HUES48 (cell line): Measurements from ENCODE around the gene CBX7.

Experiments
- H3K27ac ChIP-seq: one replicate; pipeline ENCODE4 v1.7.0; 2013; ENCODE audit warnings: low read depth, low read length, inconsistent platforms
- H3K27me3 ChIP-seq: 2 replicates; pipeline ENCODE4 v1.6.1; 2013; ENCODE audit warnings: mild to moderate bottlenecking, low read length; ENCODE audit not compliant: control insufficient read depth, insufficient read depth
- H3K36me3 ChIP-seq: 2 replicates; pipeline ENCODE4 v1.6.1; 2013; ENCODE audit warnings: low read length; ENCODE audit not compliant: control insufficient read depth, insufficient read depth
- H3K4me1 ChIP-seq: 2 replicates; pipeline ENCODE4 v1.6.1; 2013; ENCODE audit warnings: mild to moderate bottlenecking, low read length; ENCODE audit not compliant: control insufficient read depth, insufficient read depth
- H3K4me3 ChIP-seq: 2 replicates; pipeline ENCODE4 v1.5.1; 2013; ENCODE audit warnings: mild to moderate bottlenecking, low read depth, low read length
- H3K9ac ChIP-seq: 2 replicates; pipeline ENCODE4 v1.6.1; 2013; ENCODE audit warnings: mild to moderate bottlenecking, low read depth, low read length, moderate library complexity
- H3K9me3 ChIP-seq: 2 replicates; pipeline ENCODE4 v1.6.1; 2013; ENCODE audit warnings: low read length; ENCODE audit not compliant: control insufficient read depth, insufficient read depth

Gene CBX7

DNA sequence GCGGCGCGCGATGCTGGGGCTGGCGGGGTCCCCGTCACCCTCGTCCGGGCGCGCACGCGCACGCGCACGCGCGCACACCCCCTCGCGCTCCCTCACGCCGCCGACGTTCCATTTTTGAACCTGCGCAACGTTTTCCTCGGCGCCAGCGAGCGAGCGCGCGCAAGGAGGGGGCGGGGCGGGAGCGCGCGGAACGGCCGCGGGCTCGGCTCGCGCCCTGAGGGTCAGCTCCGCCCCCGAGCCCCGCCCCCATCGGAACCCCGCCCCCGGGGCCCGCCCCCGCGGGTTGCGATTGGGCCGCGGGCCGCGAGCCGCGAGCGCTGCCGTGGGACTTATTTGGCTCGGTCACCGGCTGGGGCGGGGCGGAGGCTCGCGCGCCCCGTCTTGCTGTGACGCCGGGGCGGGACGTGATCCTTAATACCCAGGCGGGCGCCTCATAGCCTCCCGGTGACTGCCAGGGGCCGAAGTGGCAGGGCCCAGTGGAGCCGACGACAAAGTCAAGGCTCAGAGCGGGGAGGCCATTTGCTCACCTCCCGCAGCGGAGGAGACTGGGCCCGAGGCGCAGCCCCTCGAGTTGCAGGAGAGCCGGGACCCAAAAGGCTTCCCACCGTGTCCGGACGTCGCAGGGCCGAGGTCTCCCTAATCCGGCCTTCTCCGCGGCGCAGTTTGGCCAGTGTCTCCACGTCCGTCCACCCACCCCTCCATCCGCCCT lies at the start of gene CBX7:
TSS of gene CBX7 (minus strand) at position 170 of the 709 bp plus-strand sequence. CDS start 236 bp downstream, outside the sequence.
- H3K36me3 ChIP-seq: no peaks in the 10 kb centered on the region
- H3K9me3 ChIP-seq: no peaks in the 10 kb centered on the region
- no peak within 1 kb of the TSS for H3K27ac ChIP-seq
- H3K4me3 ChIP-seq: peak within 1 kb of the TSS; percentile 73
- peak within 1 kb of the TSS; percentile 33; the same call in 1 of the 2 replicates for H3K9ac ChIP-seq
- H3K27me3 ChIP-seq: peaks cover 22% of the 10 kb centered on the region
- H3K4me1 ChIP-seq: peaks cover 16% of the 10 kb centered on the region; the same call in 1 of the 2 replicates

DNA sequence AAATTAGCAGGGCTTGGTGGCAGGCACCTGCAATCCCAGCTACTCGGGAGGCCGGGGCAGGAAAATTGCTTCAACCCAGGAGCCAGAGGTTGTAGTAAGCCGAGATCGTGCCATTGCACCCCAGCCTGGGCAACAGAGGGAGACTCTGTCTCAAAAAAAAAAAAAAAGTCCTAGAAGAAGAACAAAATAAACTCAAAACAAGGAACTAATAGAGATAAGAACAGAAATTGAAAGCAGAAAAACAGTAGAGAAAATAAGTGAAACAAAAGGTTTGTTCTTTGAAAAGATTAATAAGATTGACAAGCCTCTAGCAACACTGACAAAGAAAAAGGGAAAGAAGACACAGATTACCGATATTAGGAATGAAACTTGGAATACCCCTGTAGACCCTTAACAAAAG lies 45.1 kb upstream of the CBX7 start:
- H3K9me3 ChIP-seq: peaks cover 17% of the 10 kb centered on the region; the same call in 1 of the 2 replicates
- H3K9ac ChIP-seq: no peak overlapping the region
- no peak overlapping the region for H3K27ac ChIP-seq
- no peaks in the 10 kb centered on the region for H3K27me3 ChIP-seq
- H3K4me1 ChIP-seq: no peaks in the 10 kb centered on the region
- no peaks in the 10 kb centered on the region for H3K36me3 ChIP-seq
- H3K4me3 ChIP-seq: no peak overlapping the region

DNA sequence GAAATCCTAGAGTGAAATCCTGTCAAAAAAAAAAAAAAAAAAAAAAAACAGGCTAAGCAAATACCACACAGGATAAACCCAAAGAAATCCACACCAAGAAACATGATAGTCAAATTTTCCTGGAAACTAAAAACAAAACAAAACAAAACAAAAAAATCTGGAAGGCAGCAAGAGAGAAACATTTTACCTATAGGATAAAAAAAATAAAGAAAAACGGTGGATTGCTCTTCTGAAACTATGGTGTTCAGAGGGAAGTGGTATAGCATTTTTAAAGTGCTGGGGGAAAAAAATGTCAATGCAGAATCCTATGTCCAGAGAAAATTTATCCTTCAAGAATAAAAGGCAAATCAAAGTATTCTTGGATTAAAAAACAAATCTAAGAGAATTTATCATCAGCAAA lies 41.6 kb upstream of the CBX7 start:
- Histone ChIP-seq H3K9me3 (peaks cover 16% of the 10 kb centered on the region; the same call in 1 of the 2 replicates), H3K36me3 (no peaks in the 10 kb centered on the region), H3K4me1 (no peaks in the 10 kb centered on the region), H3K27ac (no peak overlapping the region), H3K4me3 (no peak overlapping the region), H3K27me3 (no peaks in the 10 kb centered on the region), H3K9ac (no peak overlapping the region)

DNA sequence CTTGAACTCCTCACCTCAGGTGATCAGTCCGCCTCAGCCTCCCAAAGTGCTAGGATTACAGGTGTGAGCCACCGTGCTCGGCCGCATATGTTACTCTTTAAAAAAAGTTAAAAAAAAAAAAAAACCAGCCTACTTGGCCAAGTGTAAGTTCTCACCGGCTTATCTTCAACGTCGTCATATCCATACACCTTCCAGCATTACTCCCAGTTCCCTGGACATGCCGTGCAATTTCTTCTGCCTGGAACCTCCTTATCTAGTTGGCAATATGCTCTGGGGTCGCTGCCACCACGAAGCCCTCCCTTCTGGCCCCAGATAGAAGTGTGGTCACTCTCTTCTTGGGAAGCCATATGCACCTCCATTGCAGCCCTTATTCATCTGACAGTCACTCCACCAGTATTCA lies 36.3 kb upstream of the CBX7 start:
- no peak overlapping the region for H3K4me3 ChIP-seq
- peaks cover 3% of the 10 kb centered on the region; the same call in 1 of the 2 replicates for H3K9me3 ChIP-seq
- no peak overlapping the region for H3K27ac ChIP-seq
- H3K9ac ChIP-seq: no peak overlapping the region
- H3K4me1 ChIP-seq: no peaks in the 10 kb centered on the region
- H3K27me3 ChIP-seq: no peaks in the 10 kb centered on the region
- H3K36me3 ChIP-seq: no peaks in the 10 kb centered on the region

DNA sequence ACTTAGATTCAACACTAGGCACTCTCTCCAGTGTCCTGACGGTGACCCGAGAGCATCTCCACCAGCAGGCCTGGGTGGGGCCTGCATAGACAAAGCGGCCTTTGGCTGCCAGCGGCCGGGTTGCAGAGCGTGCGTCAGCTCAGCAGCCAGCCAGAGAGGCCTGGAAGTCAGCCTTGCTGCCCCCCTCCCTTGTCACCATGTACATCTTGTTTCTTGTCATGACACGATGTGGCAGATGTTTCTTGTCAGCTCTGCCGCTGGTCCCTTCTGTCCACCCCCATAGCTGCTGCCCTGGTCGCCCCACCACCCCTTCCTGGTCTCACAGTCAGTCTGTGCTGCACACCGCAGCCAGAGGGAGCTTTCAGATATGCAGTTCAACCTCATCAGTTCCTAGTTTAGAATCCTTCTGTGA lies 33.1 kb upstream of the CBX7 start:
- H3K4me1 ChIP-seq: no peaks in the 10 kb centered on the region
- H3K4me3 ChIP-seq: no peak overlapping the region
- H3K27ac ChIP-seq: no peak overlapping the region
- H3K27me3 ChIP-seq: no peaks in the 10 kb centered on the region
- no peaks in the 10 kb centered on the region for H3K36me3 ChIP-seq
- no peak overlapping the region for H3K9ac ChIP-seq
- H3K9me3 ChIP-seq: no peaks in the 10 kb centered on the region

DNA sequence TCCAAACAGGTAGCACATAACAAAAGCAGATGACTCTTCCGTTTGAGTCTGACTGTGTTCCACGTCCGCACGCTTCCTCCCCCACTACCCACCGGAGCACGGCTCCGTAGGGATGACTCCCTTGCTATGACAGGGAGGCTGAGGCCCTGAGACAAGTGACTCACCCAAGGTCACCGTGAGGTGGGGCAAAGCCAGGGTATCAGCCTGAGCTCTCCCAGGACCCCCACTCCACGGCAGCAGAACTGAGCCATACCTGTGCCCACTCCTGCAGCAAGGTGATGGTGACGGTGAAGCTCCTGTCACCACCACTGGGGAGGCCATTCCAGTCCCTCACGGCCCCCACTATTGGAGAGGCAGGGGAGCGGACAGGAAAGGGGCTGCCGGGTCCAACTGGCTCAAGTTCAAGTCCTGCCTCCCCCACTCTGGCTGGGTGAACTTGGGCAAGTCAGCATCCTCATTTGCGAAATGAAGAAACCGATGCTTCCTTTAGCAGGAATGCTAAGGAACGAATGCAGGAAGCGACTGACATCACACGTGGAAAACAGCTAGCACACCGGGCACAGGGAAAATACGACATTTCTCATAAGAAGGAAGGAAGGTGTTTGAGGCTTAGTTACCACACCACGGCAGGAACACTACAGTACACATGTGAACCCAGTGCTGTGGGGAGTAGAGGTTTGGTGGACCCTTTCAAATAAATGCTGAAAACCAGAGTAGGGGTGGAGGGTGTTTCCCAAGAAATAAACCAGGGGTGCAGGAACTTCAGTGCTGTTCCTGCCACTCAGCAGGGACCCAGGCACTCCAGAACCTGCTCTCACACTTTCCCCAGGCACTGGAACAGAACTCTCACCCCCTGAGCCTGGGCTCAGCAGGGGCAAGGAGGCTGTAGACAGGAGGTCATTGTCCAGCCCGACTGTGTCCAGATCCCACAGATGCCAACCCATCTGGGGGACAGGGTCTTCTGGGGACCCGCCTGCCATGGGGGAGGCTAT lies 32.4 kb upstream of the CBX7 start:
- Histone ChIP-seq H3K27me3 (no peaks in the 10 kb centered on the region), H3K4me1 (peaks cover under 1% of the 10 kb centered on the region; the same call in 1 of the 2 replicates), H3K9ac (no peak overlapping the region), H3K9me3 (no peaks in the 10 kb centered on the region), H3K36me3 (no peaks in the 10 kb centered on the region), H3K4me3 (no peak overlapping the region), H3K27ac (no peak overlapping the region)

DNA sequence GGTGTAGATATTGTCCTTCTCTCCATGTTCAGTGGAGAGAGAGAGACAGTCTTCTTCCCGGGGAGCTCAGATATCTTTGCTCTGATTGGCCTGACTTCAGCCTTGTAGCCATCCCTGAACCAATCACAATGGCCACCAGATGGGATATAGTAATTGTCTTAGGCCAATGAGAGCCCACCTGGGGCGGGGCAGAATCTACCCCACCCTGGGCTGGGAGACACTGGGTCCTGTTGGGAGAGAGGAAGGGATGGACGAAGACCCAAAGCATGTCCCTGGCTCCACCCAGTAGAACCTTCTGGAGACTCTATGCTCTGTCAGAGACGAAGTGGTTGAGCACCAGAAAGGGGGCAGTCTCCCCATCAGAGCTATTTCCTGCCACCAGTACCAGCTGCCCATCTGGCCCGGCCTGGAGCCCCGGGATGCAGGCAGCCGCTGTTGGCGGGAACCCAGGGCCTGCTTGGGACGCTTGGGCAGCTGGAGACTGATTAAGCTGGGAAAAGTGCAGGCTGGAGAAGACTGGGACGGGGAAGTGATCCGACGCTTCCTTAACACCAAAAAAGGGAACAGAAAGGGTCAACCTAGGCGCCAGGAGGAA lies 31.6 kb upstream of the CBX7 start:
- H3K4me3 ChIP-seq: no peak overlapping the region
- no peak overlapping the region for H3K9ac ChIP-seq
- no peaks in the 10 kb centered on the region for H3K36me3 ChIP-seq
- no peaks in the 10 kb centered on the region for H3K27me3 ChIP-seq
- no peak overlapping the region for H3K27ac ChIP-seq
- H3K4me1 ChIP-seq: peaks cover 6% of the 10 kb centered on the region; the same call in 1 of the 2 replicates
- no peaks in the 10 kb centered on the region for H3K9me3 ChIP-seq

DNA sequence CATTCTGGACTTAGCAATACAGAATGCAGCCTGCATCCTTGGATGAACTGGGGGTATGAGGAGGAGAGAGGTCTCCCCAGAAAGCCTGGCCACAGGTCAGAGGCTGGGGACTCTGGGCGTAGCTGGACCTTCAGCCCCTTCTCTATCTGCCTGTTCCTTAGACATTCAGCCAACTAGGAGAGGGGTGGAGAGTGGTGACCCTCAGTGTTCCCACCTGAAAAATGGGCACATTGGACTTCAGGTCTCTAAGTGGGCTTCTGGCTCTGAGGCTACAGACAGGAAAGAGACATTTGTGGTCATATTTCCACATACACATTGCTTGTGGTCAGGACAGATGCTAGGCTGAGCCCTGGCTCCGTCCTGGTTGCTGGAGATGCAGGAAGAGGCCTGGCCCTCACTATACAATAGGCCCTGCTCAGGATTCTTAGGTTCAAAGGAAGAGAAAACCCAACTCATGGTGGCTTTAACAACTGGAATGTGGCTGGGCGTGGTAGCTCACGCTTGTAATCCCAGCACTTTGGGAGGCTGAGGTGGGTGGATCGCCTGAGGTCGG lies 30.1 kb upstream of the CBX7 start:
- peaks cover 6% of the 10 kb centered on the region; the same call in 1 of the 2 replicates for H3K4me1 ChIP-seq
- no peaks in the 10 kb centered on the region for H3K9me3 ChIP-seq
- no peak overlapping the region for H3K4me3 ChIP-seq
- no peaks in the 10 kb centered on the region for H3K27me3 ChIP-seq
- no peaks in the 10 kb centered on the region for H3K36me3 ChIP-seq
- no peak overlapping the region for H3K9ac ChIP-seq
- no peak overlapping the region for H3K27ac ChIP-seq

DNA sequence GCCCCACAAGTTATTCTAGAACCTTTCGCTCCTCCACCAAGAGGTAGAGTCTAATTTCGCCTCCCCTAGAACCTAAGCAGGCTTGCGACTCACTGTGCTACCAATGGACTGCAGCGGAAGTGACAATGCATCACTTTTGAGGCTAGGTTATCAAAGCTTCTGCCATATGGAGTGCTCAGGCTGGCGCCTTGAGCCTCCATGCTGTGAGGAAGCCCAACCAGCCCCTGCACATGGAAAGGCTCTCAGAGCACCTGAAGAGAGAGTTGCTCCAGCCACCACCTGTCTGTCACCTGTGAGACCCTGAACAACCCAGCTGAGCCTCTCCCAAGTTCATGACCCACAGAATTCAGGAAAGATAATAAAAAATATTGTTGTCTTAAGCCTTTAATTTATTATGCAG lies 29.3 kb upstream of the CBX7 start:
- H3K27ac ChIP-seq: no peak overlapping the region
- H3K36me3 ChIP-seq: no peaks in the 10 kb centered on the region
- no peaks in the 10 kb centered on the region for H3K27me3 ChIP-seq
- H3K4me1 ChIP-seq: peaks cover 11% of the 10 kb centered on the region; the same call in 1 of the 2 replicates
- no peak overlapping the region for H3K4me3 ChIP-seq
- no peaks in the 10 kb centered on the region for H3K9me3 ChIP-seq
- no peak overlapping the region for H3K9ac ChIP-seq

DNA sequence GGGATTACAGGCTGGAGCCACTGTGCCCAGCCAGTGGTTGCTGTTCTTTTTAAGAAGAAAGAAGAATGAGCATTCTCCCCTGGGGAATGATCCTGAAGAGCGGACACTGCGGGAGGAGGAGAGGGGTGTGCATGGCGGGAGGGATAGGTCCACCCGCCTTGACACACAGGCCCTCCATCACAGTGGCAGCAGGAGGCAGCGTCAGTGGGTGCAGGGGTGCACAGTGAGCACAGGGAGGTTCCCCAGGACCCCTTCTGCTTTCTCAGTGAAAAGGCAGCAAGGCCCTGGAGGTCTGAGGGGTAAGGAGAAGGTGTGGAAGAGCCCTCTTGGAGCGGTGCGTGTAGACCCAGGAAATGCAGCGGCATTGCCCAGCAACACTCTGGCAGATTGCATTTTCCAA lies 28.9 kb upstream of the CBX7 start:
- H3K4me1 ChIP-seq: peaks cover 15% of the 10 kb centered on the region
- H3K36me3 ChIP-seq: no peaks in the 10 kb centered on the region
- no peak overlapping the region for H3K27ac ChIP-seq
- H3K4me3 ChIP-seq: no peak overlapping the region
- no peaks in the 10 kb centered on the region for H3K9me3 ChIP-seq
- no peak overlapping the region for H3K9ac ChIP-seq
- no peaks in the 10 kb centered on the region for H3K27me3 ChIP-seq
